Stimulated activated CD4-positive, alpha-beta T cell treated with anti-CD3 and anti-CD28 coated beads, Interleukin-1b, Interleukin-23, amount 100 ng/mL, for 24 hours (primary cell): ENCODE results near the gene RAB7B.
"Not testable (repeated sequence)": the region's sequence is repeated elsewhere in the genome, so short reads cannot be mapped to it uniquely, and the experiment has no call there.

Experiments used
- DNase-seq, 4 experiments: peaks; one replicate each; pipeline ENCODE4 v3.0.0-alpha.2; 2020; ENCODE audit warnings: low read depth in 4 of 4, low spot score in 1 of 4

Gene RAB7B

GRCh38 chr1:205998457-205999241 lies 4.5 kb downstream of the RAB7B start:
- no peak for DNase-seq

DNA sequence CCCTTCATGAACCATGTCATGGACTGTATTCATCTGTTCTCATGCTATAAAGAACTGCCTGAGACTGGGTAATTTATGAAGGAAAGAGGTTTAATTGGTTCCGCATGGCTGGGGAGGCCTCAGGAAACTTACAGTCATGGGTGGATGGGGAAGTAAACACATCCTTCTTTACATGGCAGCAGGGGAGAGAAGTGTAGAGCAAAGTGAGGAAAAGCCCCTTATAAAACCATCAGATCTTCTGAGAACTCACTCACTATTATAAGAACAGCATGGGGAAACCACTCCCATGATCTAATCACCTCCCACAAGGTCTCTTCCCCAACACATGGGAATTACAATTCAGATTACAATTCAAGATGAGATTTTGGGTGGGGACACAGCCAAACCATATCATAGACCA lies 6.6 kb downstream of the RAB7B start:
- DNase-seq = not testable (repeated sequence)

- DNase-seq = no peak
These were observed 8.8 kb downstream of the RAB7B start for GRCh38 chr1:205994346-205994745.

DNA sequence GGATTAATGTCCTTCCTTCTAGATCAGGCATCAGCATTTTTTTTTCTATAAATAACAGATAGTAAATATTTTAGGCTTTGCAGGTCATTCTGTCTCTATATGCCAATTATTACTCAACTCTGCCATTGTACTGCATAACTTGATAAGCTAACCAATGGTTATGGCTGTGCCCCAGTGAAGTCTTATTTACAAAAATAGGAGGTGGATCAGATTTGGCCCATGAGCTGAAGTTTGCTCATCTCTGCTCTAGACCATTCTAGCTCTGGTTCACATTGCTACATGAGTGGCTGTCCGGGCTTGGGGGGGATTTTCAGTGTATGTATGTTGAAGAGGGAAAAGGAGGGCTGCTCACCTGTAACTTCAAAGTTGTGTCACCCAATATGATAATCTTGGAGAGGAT lies 10.1 kb downstream of the RAB7B start:
- no peak for DNase-seq

DNA sequence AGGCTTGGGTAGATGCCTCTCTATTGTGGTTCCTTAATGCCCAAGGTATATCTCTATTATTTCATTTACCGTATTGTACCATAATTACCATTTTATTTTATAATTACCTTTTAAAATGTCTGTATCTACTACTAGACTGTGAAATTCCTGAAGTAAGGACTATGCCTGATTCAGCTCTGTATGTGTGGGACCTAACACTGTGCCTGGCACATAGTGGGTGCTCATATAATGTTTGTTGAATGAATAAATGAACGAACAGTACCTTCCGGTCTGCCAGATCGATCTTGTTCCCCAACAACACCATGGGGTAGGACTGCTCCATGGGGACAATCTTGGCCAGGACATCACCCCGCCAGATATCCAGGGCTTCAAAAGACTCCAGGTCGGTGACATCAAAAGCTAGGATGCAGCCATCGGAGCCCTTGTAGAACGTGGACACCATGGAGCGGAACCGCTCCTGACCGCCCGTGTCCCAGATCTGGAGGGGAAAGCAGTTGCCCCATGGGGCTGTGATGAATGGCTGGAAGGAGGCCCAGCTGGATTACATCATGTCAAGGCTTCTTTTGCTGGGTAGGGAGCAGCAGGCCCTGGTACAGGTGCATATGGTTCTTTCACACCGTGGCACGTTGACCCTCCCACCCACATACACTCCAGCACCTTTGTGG lies 10.8 kb downstream of the RAB7B start:
- DNase-seq = no peak

DNA sequence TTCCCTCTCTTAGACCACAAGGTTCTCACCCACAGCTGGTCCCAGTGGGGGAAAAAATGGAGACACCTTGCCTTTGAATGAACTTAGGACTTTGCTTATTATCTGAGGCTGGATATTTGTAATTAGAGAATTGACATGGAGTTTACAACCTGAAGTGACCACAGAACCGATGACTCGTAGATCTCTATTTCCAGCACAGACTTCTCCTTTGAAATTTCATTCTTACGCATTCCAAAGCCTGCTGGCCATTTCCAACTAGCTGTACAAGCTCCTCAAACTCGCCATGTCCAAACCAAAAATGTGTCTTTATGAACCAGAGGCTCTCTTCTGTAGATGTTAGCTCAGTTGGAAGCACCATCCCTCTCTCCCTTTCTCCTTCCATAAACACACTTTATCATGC lies 12.0 kb downstream of the RAB7B start:
- DNase-seq = no peak

DNA sequence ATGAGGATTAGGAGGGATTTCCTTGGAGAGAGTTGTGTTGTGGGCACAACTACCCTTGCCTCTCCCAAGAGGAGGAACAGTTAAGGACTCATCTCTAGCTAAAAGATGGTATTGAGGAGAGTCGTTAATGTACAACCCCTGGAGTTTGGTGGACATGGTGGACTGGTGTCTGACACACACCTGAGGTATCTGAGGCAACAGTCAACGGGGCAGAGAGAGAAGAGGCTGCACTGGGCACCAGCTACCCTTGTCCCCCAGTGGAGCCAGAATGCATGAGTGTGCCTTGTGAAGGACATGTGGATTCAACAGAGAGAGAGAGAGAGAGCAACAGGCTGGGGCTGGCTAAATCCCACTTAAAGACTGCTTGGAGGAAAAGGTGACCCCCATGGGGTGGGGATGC lies 13.0 kb downstream of the RAB7B start:
- no peak for DNase-seq

DNA sequence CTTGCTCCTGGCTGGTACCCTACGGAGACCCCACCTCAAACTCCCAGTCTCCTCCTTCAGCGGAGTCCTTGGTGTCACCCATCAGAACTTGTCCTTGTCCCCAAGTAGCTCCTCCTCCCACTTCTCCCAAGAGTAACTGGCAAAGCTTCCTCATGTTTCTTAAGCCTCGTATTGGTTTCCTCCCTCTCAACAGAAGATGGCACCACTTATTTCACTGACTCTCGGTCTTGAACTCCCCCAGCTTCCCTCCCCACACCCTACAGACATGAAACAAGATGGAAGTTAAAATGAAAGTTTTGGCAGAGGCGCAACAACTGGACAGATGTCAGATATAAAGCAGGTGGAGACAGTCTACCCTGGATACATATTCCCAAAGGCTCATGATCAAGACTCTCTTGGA lies 13.4 kb downstream of the RAB7B start:
- DNase-seq = no peak

DNA sequence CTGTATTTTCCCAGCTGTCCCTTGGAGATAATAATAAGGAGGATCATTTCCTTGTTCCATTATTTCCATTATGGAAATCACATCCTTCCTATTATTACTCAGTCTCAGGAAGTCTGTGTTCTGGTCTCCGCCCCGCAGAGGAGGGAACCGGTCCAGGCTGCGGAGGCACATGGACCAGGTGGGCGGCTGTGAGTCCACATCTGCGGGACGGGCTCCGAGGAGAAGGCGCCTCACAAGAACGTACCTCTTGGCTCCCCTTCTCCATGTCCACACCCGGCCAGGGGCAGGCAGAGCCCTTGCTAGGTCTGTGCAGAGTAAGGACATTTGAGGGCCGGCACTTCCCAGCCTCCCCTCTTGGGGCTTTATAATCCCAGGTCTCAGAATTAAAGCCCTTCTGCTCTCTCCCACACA lies 14.6 kb downstream of the RAB7B start:
- DNase-seq = no peak

GRCh38 chr1:205986861-205987260 lies 16.3 kb downstream of the RAB7B start:
- DNase-seq = no peak

DNA sequence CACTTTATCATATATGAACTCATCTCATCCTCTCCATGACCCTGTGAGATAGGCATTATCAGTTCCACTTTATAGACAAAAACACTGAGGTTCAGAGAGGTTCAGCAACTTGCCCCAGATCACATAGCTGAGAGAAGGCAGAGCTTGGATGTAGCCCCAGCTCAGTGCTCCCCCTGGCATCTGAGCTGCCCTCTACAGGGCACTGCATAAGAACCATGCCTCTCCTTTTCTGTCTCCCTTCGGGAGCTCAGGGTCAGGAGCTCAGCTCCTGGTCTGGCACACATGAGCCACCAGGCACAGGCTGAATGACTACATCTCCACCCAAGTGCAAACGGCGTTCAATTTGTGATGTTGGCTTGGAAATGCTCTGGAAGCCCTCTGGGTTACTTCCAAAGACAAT lies 16.9 kb downstream of the RAB7B start:
- DNase-seq = no peak

GRCh38 chr1:205985330-205986005 lies 17.7 kb downstream of the RAB7B start:
- no peak for DNase-seq

GRCh38 chr1:205983925-205984725 lies 19.1 kb downstream of the RAB7B start:
- DNase-seq = no peak

DNA sequence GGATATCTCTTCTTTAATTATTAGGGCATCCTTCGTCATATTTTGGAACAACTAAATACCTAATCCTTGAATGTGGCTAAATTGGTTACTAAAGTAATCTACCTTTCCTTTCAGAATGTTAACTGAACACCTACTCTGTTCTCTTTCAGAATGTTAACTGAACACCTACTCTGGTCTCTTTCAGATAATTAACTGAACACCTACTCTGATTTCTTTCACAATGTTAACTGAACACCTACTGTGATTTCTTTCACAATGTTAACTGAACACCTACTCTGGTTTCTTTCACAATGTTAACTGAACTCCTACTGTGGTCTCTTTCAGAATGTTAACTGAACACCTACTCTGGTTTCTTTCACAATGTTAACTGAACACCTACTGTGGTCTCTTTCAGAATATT lies 21.9 kb downstream of the RAB7B start:
- no peak for DNase-seq

DNA sequence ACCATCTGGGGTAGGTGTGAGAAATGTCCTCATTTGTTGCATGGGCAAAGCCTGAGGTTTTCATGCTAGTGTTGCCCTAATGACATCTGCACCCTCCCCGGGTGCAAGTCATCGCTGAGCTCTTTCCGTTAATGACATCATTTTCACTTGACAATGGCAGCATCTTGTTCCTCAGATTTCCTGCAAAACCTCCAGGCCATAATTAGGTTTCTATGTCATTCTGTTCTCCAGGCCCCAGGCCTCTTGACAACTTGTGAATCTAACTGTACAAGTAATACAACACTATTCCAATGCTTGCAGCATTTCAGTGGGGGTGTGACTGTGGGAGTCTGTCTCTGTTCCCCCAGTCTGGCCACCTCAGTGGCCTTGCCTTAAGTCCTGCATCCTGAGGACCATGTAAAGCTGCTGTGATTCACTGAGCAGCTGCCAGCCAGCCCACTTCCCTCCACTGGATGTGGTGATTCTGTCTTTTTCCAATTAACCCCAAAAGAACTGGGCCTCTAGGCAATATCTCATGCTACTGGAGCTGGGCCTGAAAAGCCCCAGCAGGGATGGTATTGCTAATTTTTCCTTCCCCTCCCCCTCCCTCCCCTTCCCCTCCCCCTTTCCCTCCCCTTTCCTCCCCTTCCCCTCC lies 22.8 kb downstream of the RAB7B start:
- DNase-seq = no peak

- DNase-seq = no peak
These were observed 23.9 kb downstream of the RAB7B start for GRCh38 chr1:205979301-205979700.

DNA sequence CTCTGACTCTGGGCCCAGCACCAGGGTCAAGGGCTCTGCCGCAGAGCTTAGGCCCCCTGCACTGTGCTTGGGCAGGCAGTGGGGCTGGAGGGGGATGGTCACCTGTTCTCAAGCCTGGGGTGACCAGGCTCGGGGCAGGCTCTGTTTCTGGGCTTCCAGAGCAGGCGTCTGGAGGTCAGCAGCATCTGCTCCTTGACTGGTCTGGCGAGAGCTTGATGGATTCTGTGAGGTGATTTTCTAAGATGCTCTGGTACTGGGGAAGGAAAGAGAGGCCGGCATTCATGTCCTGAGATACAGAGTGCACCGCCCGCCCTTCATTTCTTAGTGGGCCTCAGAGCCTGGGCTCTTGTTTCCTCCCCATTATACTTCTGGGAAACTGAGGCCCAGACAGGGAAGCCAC lies 24.5 kb downstream of the RAB7B start:
- DNase-seq = no peak

- peak; percentile 58 to 68 (median 65) for DNase-seq
These were observed 25.7 kb downstream of the RAB7B start for GRCh38 chr1:205977402-205978014.

DNA sequence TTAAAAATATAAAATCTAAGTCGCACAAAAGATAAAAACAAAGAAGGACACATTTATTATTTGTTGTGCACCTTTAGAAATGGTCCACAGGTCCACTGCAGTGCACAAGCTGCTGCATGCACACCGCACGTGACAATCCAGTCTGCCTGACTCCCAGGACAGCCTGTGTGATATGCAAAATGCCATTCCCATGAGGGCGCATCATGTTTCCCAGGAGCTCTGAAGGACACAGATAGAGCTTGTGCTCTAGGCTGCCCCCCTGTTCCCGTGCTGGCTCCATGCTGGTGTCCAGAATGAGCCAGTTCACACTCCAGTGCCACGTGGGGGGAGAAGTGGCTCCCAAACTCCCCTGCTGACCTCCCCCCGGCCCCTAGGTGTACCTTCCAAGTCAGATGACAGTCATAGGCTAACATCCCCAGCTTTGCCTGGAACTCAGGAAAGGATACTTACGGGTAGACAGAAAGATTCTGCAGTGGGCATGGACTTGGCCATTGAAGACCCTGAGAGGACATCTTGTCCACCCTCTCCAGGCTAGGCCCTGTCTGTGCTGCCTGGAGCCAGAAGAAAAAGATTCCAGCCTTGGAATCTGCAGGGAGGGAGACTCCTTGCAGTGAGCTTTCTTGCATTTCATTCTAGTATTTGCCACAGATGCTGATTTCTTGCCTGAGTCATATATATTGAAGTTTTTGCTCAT lies 26.3 kb downstream of the RAB7B start:
- no peak for DNase-seq

- no peak for DNase-seq
These were observed 27.2 kb downstream of the RAB7B start for GRCh38 chr1:205976036-205976435.
